ENCODE results near the gene FUBP3. TPM values are rescaled to one million over a fixed set of nuclear protein-coding genes. Genes with fewer than 3 reads are reported as not detected.

Gene FUBP3
- total RNA-seq, 1 donor from 2014 or later: 39.1 TPM

- intact Hi-C loops (cut with micrococcal nuclease): no loop called here
Observed at GRCh38 chr9:130633336-130634190, 54.2 kb downstream of the FUBP3 start.

GRCh38 chr9:130634191-130634768, 54.9 kb downstream of the FUBP3 start:
- intact Hi-C loops (cut with micrococcal nuclease): no loop called here

- intact Hi-C loops (cut with micrococcal nuclease): no loop called here
Observed at GRCh38 chr9:130634801-130635200, 55.4 kb downstream of the FUBP3 start.

- intact Hi-C loops (cut with micrococcal nuclease): no loop called here
Observed at GRCh38 chr9:130635306-130635705, 55.9 kb downstream of the FUBP3 start.

- intact Hi-C loops (cut with micrococcal nuclease): no loop called here
Observed at GRCh38 chr9:130635721-130636647, 56.6 kb downstream of the FUBP3 start.

GRCh38 chr9:130636648-130637020, 57.3 kb downstream of the FUBP3 start:
- intact Hi-C loops (cut with micrococcal nuclease): no loop called here

- intact Hi-C loops (cut with micrococcal nuclease): no loop called here
Observed at GRCh38 chr9:130638284-130639123, 59.1 kb downstream of the FUBP3 start.

- intact Hi-C loops (cut with micrococcal nuclease): no loop called here
Observed at GRCh38 chr9:130639124-130639765, 59.9 kb downstream of the FUBP3 start.

GRCh38 chr9:130639866-130640555, 60.6 kb downstream of the FUBP3 start:
- intact Hi-C loops (cut with micrococcal nuclease): no loop called here

GRCh38 chr9:130640681-130641080, 61.3 kb downstream of the FUBP3 start:
- intact Hi-C loops (cut with micrococcal nuclease): no loop called here

GRCh38 chr9:130642926-130643325, 63.5 kb downstream of the FUBP3 start:
- intact Hi-C loops (cut with micrococcal nuclease): no loop called here

GRCh38 chr9:130651221-130651620, 71.8 kb downstream of the FUBP3 start:
- intact Hi-C loops (cut with micrococcal nuclease): no loop called here

GRCh38 chr9:130651752-130652151, 72.4 kb downstream of the FUBP3 start:
- intact Hi-C loops (cut with micrococcal nuclease): no loop called here

GRCh38 chr9:130654879-130655278, 75.5 kb downstream of the FUBP3 start:
- intact Hi-C loops (cut with micrococcal nuclease): no loop called here

- intact Hi-C loops (cut with micrococcal nuclease): no loop called here
Observed at GRCh38 chr9:130658893-130659698, 79.7 kb downstream of the FUBP3 start.

- intact Hi-C loops (cut with micrococcal nuclease): no loop called here
Observed at GRCh38 chr9:130659699-130660248, 80.4 kb downstream of the FUBP3 start.

GRCh38 chr9:130660326-130660682, 80.9 kb downstream of the FUBP3 start:
- intact Hi-C loops (cut with micrococcal nuclease): no loop called here

GRCh38 chr9:130660683-130661450, 81.5 kb downstream of the FUBP3 start:
- intact Hi-C loops (cut with micrococcal nuclease): no loop called here

All from T-helper 2 cell treated with Interferon-gamma antibody and Interleukin-4, amounts not matched to agents 100 ng/mL and 5 ng/mL, for 36 hours (primary cell).